HG02588 (cell line): ENCODE data around the gene HARS2.
"Not testable (repeated sequence)": the region's sequence is repeated elsewhere in the genome, so short reads cannot be mapped to it uniquely, and the experiment has no call there.

Experiments
- ATAC-seq: cut with Tn5 transposase; IDR thresholded peaks from one replicate; pipeline ENCODE4 v1.9.1; 2021; ENCODE audit warnings: mild to moderate bottlenecking, moderate library complexity; ENCODE audit not compliant: unreplicated experiment

HARS2 gene

GRCh38 chr5:140690941-140691924 is at the start of gene HARS2, which contains the start of gene HARS1:
TSS of gene HARS2 (plus strand) at chr5:140691455. CDS start at chr5:140691649, 194 bp downstream.
TSS of gene HARS1 (minus strand) at chr5:140691370. CDS start at chr5:140691304, 66 bp downstream.
- peak; percentile 97 for ATAC-seq

GRCh38 chr5:140641716-140642115 is 49.5 kb upstream of the HARS2 start:
- no peak for ATAC-seq

- ATAC-seq: no peak
Measured at GRCh38 chr5:140642718-140643117, 48.5 kb upstream of the HARS2 start.

GRCh38 chr5:140647042-140647419 is 44.2 kb upstream of the HARS2 start:
- no peak for ATAC-seq

- no peak for ATAC-seq
Measured at GRCh38 chr5:140658870-140659269, 32.4 kb upstream of the HARS2 start.

- not testable (repeated sequence) for ATAC-seq
Measured at GRCh38 chr5:140660371-140660770, 30.9 kb upstream of the HARS2 start.

- no peak for ATAC-seq
Measured at GRCh38 chr5:140664030-140664358, 27.3 kb upstream of the HARS2 start.

- ATAC-seq: peak; percentile 98
Measured at GRCh38 chr5:140664359-140665119, 26.7 kb upstream of the HARS2 start, which contains the start of gene WDR55. TSS of gene WDR55 (plus strand) at chr5:140664904. CDS start at chr5:140664913, 9 bp downstream.

- ATAC-seq: not testable (repeated sequence)
Measured at GRCh38 chr5:140671035-140671434, 20.2 kb upstream of the HARS2 start.

GRCh38 chr5:140671472-140672125 is 19.7 kb upstream of the HARS2 start:
- ATAC-seq: no peak

- no peak for ATAC-seq
Measured at GRCh38 chr5:140672455-140673186, 18.6 kb upstream of the HARS2 start.

GRCh38 chr5:140673187-140673976 is 17.9 kb upstream of the HARS2 start, which contains the start of gene DND1:
TSS of gene DND1 (minus strand) at chr5:140673576. CDS start at chr5:140673542, 34 bp downstream.
- no peak for ATAC-seq

- no peak for ATAC-seq
Measured at GRCh38 chr5:140674211-140674610, 17.0 kb upstream of the HARS2 start.

- ATAC-seq: no peak
Measured at GRCh38 chr5:140674629-140675028, 16.6 kb upstream of the HARS2 start.

- ATAC-seq: peak; percentile 50
Measured at GRCh38 chr5:140677947-140678346, 13.3 kb upstream of the HARS2 start.

GRCh38 chr5:140678993-140679392 is 12.3 kb upstream of the HARS2 start:
- ATAC-seq: no peak

GRCh38 chr5:140690376-140690932 is 801 bp upstream of the HARS2 start:
- ATAC-seq: no peak

GRCh38 chr5:140694276-140694675 is 3.0 kb downstream of the HARS2 start:
- no peak for ATAC-seq

- ATAC-seq: no peak
Measured at GRCh38 chr5:140696891-140697492, 5.7 kb downstream of the HARS2 start.
